Brain microvascular endothelial cell (primary cell): Measurements from ENCODE around the gene CACNA1D.

ENCODE experiments used
- DNase-seq: peaks from one replicate; pipeline ENCODE4 v3.0.0-alpha.2; 2020
- H3K27ac ChIP-seq: fragments of 250-450 bp; sonication (Bioruptor Pico); 2 replicates; pipeline ENCODE4 v1.5.1; 2020; ENCODE audit warnings: mild to moderate bottlenecking, moderate library complexity
- H3K27me3 ChIP-seq: fragments of 250-450 bp; sonication (Bioruptor Pico); replicated peaks from 2 replicates; pipeline ENCODE4 v1.5.1; 2020; ENCODE audit warnings: mild to moderate bottlenecking
- H3K36me3 ChIP-seq: fragments of 250-450 bp; sonication (Bioruptor Pico); replicated peaks from 2 replicates; pipeline ENCODE4 v1.5.1; 2020; ENCODE audit warnings: mild to moderate bottlenecking
- H3K4me3 ChIP-seq: 2 replicates; pipeline ENCODE4 v1.5.1; 2011; ENCODE audit warnings: low read depth, mild to moderate bottlenecking, control low read depth, low read length, moderate library complexity
- in situ Hi-C: cut with HindIII; loops from 2 replicates; pipeline ENCODE4 v1.10.0; 2017; ENCODE audit warnings: low sequenced_read_pairs, low pct_ligation_motif_present
- TF ChIP-seq, protein P1 (sequence below): IDR thresholded peaks from 2 replicates; pipeline ENCODE4 v1.5.1; 2011; ENCODE audit warnings: low read depth, mild to moderate bottlenecking, moderate library complexity, low read length, control low read depth, inconsistent platforms; ENCODE audit errors: missing control alignments

The CACNA1D gene

DNA sequence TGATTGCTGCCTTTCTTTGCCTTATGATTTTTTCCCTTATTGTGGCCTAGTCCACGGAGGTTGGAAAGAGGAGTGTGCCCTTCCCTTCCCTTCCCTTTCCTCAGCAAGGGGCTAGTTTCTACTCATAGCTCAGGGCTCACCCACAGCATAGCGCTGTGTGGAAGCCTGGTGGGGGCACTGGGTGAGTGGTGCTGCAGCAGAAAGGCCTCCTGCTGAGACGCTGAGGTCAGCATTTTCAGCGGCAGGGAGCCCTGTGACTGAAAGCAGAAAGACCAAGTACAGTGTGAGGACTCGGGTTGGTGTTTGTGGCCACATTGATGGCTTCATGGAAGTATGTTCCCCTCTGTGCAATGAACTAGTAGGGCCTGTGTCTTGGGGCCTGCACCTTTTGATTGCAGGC is 21.9 kb downstream of the CACNA1D start:
- Histone ChIP-seq H3K36me3 (no peaks in the 10 kb centered on the region), H3K27ac (no peak overlapping the region), H3K27me3 (no peaks in the 10 kb centered on the region), H3K4me3 (no peak overlapping the region)
- in situ Hi-C loops = no loop called here
- TF ChIP-seq, protein P1, sequence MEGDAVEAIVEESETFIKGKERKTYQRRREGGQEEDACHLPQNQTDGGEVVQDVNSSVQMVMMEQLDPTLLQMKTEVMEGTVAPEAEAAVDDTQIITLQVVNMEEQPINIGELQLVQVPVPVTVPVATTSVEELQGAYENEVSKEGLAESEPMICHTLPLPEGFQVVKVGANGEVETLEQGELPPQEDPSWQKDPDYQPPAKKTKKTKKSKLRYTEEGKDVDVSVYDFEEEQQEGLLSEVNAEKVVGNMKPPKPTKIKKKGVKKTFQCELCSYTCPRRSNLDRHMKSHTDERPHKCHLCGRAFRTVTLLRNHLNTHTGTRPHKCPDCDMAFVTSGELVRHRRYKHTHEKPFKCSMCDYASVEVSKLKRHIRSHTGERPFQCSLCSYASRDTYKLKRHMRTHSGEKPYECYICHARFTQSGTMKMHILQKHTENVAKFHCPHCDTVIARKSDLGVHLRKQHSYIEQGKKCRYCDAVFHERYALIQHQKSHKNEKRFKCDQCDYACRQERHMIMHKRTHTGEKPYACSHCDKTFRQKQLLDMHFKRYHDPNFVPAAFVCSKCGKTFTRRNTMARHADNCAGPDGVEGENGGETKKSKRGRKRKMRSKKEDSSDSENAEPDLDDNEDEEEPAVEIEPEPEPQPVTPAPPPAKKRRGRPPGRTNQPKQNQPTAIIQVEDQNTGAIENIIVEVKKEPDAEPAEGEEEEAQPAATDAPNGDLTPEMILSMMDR = no peak
- no peak for DNase-seq

DNA sequence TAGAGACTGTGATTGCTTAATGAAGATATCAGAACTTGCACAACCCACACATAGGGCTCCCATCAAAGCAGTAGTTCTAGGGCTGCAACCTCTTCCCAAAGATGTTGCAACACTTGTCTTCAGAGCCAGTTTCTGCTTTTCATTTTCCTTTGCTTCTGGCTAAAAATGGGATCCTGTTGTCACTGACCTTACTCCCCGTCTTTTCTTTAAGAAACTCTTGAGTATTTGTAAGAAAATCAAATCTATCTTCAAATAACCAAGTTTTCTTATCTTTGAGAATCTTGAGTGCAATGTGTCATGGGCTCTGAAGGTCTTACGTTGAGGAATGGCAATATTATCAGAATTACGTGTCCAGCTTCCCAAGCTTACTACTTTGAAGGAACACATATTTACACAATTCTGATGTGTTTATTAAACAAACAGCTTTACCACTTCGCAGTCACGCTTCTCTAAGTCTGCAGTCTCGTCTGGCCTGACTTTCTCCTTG is 24.1 kb downstream of the CACNA1D start:
- Histone ChIP-seq H3K27ac (no peak overlapping the region), H3K27me3 (no peaks in the 10 kb centered on the region), H3K4me3 (no peak overlapping the region), H3K36me3 (no peaks in the 10 kb centered on the region)
- DNase-seq = no peak
- in situ Hi-C loops = no loop called here
- TF ChIP-seq, protein P1 = no peak

DNA sequence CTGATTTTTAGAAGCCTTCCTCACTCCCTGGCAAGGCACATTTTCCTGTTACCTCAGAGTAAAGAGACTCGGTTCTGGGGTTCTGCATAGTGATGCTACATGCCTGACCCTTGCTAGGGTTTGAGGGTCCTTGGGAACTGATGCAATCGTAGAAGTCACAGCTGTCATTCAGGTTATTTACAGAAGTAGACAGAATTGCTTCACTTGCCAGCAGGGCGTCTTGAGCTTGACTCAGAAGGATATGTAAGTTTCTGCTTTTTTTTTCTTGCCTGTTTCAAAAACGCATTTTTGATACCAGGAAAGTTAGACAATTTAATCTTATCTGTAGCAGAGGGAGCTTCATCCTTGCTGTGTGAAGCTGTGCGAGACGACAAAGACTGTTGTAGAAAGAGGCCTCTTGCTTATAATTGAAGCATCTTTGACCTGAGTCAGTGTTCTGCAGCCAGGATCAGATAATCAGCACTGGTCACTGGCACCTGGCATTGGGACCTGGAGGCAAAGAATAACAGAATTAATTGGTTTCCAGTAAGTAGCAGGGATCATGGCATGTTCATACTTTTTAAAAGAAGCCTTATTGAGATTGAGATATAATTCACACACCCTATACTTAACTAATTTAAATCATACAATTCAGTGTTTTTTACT is 24.8 kb downstream of the CACNA1D start:
- no peak overlapping the region for H3K27ac ChIP-seq

DNA sequence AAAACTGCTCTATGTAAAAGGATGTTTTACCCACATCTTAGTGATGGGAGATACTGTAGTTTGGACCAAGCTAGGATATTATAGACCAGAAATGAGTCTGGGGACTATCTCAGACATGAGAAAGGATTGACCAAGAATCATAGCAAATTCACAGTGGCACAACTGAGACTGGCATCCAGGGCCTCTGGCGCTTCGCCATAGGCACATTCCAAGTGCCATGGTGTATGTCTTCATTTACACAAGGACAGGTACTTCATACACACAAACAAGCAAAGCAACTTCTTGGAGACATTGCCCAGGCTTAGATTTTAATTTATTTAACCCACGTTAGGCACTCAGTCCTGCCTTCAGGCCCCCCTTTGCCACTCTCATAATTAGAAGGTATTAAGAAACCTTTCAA is 28.9 kb downstream of the CACNA1D start:
- Histone ChIP-seq H3K4me3 (no peak overlapping the region), H3K36me3 (no peaks in the 10 kb centered on the region), H3K27me3 (no peaks in the 10 kb centered on the region), H3K27ac (no peak overlapping the region)
- TF ChIP-seq, protein P1 = no peak
- in situ Hi-C loops = no loop called here
- DNase-seq = no peak

More for the DNA sequence above, 24.8 kb downstream of the CACNA1D start:
- Histone ChIP-seq H3K27me3 (no peaks in the 10 kb centered on the region), H3K4me3 (no peak overlapping the region), H3K36me3 (no peaks in the 10 kb centered on the region)
- TF ChIP-seq, protein P1 = no peak
- in situ Hi-C loops = no loop called here
- DNase-seq = no peak

DNA sequence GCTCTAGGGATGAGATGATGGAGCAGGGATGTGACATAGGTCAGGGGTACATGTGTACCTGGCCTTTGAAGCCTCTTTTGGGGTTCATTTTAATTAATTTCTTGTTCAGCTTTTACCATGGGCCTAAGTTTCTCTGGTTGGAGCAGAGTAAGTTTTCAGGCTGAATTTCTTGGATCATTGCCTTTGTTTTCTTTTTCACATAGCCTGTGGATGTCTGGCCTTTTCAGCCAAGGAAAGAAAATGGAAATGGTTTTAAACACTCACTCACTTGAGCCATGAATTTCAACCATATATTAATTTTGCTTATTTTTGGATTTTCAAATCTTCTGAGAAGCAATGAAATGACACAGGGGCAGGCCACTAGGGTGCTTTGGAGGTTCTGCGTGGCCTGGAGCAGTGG is 30.2 kb downstream of the CACNA1D start:
- in situ Hi-C loops = no loop called here
- DNase-seq = no peak
- no peaks in the 10 kb centered on the region for H3K36me3 ChIP-seq
- no peak overlapping the region for H3K4me3 ChIP-seq
- H3K27ac ChIP-seq = no peak overlapping the region
- TF ChIP-seq, protein P1 = no peak
- no peaks in the 10 kb centered on the region for H3K27me3 ChIP-seq
